Bronchial epithelial cell (primary cell): ENCODE measurements around the gene RBMS1. TPM values are rescaled to one million over a fixed set of nuclear protein-coding genes. Genes with fewer than 3 reads are reported as not detected.
A peak's percentile ranks its signal among the peaks of the same experiment; 100 is the strongest.

ENCODE experiments used
- DNase-seq: peaks from one replicate; pipeline ENCODE4 v3.0.0-alpha.2; 2010; ENCODE audit warnings: low read depth
- FAIRE-seq: peaks from 2 replicates; lab custom pipeline; 2011; peaks lifted over from hg19 to GRCh38; lab: Jason Lieb, UNC
- H3K27me3 ChIP-seq: 2 replicates; pipeline ENCODE4 v1.5.1; 2011; ENCODE audit warnings: low read length; ENCODE audit not compliant: control insufficient read depth, insufficient read depth
- H3K36me3 ChIP-seq: 2 replicates; pipeline ENCODE4 v1.5.1; 2011; ENCODE audit warnings: low read length; ENCODE audit not compliant: control insufficient read depth, insufficient read depth
- H3K4me3 ChIP-seq: 2 replicates; pipeline ENCODE4 v1.5.1; 2011; ENCODE audit warnings: mild to moderate bottlenecking, low read depth, low read length, control low read depth
- total RNA-seq: library from RNA; depleted of rRNA; stranded (reverse); fragments of >200 nt; gene quantifications from 2 replicates; pipeline ENCODE4 v1.2.1, GENCODE V29; 2014
- TF ChIP-seq, protein P1 (sequence below): IDR thresholded peaks from 2 replicates; pipeline ENCODE4 v1.5.1; 2011; ENCODE audit warnings: mild to moderate bottlenecking, moderate library complexity, low read length, control low read depth, inconsistent platforms; ENCODE audit not compliant: insufficient read depth, severe bottlenecking

The RBMS1 gene
- total RNA-seq, 1 donor from 2014 or later: 30.0 TPM

DNA sequence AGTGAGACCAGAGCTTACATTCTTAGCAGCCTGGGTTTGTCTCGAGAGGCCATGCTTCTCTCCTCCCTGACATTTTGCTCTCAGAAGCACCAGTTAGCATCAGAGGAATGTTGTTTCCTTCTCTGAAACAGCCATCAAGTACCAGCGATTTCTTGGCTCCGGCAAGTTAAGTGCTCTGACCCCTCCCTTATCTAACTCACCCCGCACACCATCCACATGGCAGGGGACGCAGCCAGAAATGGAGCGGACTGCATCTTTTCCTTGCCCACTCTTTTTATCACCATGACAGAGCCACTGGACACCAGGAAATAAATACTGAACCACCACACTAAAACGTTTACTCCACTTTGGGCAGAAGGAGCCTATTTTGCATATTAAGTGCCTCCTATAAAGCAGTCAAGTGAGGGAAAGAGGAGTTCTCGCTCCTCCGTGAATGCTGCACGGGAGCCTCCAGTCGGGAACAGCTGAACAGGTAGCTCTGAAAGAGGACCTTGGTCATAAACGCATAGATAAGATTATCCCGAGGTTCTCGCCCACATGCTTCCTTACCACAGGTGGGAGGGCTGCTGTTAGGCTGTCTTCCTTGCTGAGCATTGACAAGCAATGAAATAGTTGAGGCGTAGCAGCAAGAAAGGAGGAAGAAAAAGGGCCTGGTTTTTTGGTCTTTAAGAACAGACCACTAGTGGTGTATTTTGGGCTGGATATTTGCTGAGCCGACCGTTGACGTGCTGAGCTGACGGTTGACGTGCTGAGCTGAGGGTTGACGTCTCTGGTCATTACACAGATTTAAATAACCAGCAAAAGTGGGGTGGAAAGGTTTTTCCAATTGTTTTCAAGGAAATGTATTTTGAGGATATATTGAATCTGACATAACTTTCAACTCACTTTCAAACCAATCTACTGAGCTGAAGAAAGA, 222.2 kb downstream of the RBMS1 start:
- Histone ChIP-seq H3K27me3 (no peaks in the 10 kb centered on the region), H3K4me3 (peak overlapping the region; percentile 42), H3K36me3 (peaks cover 2% of the 10 kb centered on the region)
- no peak for DNase-seq
- TF ChIP-seq, protein P1, sequence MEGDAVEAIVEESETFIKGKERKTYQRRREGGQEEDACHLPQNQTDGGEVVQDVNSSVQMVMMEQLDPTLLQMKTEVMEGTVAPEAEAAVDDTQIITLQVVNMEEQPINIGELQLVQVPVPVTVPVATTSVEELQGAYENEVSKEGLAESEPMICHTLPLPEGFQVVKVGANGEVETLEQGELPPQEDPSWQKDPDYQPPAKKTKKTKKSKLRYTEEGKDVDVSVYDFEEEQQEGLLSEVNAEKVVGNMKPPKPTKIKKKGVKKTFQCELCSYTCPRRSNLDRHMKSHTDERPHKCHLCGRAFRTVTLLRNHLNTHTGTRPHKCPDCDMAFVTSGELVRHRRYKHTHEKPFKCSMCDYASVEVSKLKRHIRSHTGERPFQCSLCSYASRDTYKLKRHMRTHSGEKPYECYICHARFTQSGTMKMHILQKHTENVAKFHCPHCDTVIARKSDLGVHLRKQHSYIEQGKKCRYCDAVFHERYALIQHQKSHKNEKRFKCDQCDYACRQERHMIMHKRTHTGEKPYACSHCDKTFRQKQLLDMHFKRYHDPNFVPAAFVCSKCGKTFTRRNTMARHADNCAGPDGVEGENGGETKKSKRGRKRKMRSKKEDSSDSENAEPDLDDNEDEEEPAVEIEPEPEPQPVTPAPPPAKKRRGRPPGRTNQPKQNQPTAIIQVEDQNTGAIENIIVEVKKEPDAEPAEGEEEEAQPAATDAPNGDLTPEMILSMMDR: no peak
- no peak for FAIRE-seq

DNA sequence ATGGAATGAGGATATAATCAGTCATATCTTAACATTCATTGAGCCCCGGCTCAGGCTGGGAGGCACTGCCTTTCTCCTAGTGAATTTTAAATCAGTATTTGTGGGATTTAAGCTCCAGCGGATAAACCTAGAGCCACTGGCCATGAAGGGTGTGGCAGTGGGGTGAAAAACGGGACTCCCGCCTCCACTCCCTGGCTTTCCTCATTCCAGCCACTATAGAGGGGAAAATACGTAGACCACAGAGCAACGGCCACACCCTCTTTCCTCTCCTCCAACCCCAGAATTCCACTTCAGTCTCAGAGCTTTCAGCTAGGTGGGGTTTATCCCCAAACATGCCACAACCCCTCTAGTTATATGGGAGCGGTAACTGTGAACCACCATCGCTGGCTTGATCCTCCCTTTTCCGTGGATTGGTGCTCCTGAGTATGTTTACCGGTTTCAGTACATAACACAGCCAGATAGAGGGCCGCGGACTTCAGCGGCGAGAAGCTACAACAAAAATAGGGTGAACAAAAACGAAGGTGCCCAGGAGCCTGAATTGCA, 223.0 kb downstream of the RBMS1 start:
- peak; percentile 77 for DNase-seq
- H3K27me3 ChIP-seq: no peaks in the 10 kb centered on the region
- peak overlapping the region; percentile 42 for H3K4me3 ChIP-seq
- TF ChIP-seq, protein P1: peak; percentile 3
- peaks cover under 1% of the 10 kb centered on the region for H3K36me3 ChIP-seq
- no peak for FAIRE-seq

DNA sequence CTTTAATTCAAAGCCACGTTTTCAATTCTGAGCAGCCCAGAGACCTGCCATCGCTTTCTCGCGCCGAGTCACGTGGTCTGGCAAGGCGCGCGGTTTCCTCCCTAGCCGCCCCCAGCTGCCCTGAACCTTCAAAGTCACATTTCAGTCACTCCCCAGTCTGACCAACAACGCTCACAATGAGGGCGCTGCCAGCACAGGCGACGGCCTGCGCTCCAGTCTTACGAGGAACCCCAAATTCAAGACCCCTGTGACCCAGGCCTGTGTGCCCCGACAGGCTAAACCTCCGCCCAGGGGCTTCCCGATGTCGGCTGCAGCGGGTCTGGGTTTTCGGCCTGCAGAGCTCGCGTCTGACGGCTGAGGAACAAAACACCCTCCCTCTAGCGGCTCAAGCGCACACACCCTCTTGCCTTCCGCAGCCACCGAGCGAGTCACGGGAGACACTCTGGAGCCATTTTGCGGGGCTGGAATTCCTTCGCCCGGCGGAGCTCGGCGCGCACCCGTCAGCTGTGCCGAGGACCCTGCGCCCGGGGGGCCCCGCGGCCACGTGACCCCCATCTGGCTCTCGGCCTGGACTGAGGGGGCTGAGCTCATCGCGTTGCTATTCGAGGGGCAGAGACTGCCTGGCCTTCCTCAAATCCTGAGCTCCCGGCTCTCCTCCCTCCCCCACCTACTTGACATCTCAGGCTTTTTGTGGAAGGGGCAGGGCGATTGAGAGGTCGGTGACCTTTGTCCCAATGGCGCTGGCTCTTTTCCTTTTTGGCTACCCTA, 223.6 kb downstream of the RBMS1 start:
- H3K4me3 ChIP-seq: peak overlapping the region; percentile 42
- FAIRE-seq (no peak), DNase-seq (peak; percentile 62)
- no peaks in the 10 kb centered on the region for H3K27me3 ChIP-seq
- TF ChIP-seq, protein P1: peak; percentile 83
- H3K36me3 ChIP-seq: no peaks in the 10 kb centered on the region

- TF ChIP-seq, protein P1: no peak
- DNase-seq (no peak), FAIRE-seq (no peak)
- Histone ChIP-seq H3K36me3 (no peaks in the 10 kb centered on the region), H3K4me3 (peak overlapping the region; percentile 42), H3K27me3 (no peaks in the 10 kb centered on the region)
Observed at GRCh38 chr2:160269365-160269764, 224.2 kb downstream of the RBMS1 start.

GRCh38 chr2:160268151-160268781, 225.3 kb downstream of the RBMS1 start:
- DNase-seq: no peak
- Histone ChIP-seq H3K36me3 (no peaks in the 10 kb centered on the region), H3K27me3 (no peaks in the 10 kb centered on the region), H3K4me3 (no peak overlapping the region)
- TF ChIP-seq, protein P1: no peak
- FAIRE-seq: no peak
